Loucy (cell line): ENCODE data around the gene TRPT1.

Source experiments
- EZH2phosphoT487 ChIP-seq: fragments of 200-600 bp; IDR thresholded peaks from 2 replicates; pipeline ENCODE4 v1.6.1; 2018; ENCODE audit warnings: antibody characterized with exemption, mild to moderate bottlenecking, moderate library complexity, borderline replicate concordance
- TF ChIP-seq, protein P1 (sequence below): fragments of 200-600 bp; sonication (generic); conservative IDR thresholded peaks from 2 replicates; pipeline ENCODE4 v1.5.1; 2014; ENCODE audit warnings: mild to moderate bottlenecking, antibody characterized with exemption, low read length

DNA sequence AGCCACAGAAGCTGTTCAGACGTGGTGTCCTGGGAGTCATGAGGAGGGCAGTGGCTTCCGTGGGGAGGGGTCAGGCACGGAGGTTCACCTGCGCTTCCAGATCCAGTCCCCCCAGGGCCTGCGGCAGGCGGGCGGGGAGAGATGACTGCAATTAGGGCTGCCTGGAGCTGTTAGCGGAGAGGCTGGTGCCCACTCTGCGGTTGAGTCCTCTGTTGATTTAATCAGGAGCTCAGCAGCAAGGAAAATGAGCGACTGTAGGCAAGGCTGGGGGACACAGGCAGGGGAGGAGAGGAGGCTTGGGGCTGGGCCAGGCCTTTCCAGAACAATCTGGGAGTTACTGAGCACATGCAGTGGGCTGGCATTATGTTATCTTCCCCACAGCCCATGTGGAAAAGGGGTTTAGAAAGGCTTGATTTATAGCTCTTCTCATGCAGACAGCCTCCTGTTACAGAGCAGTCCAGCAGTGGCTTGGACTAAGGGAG is 38.4 kb upstream of the TRPT1 start:
- TF ChIP-seq, protein P1, sequence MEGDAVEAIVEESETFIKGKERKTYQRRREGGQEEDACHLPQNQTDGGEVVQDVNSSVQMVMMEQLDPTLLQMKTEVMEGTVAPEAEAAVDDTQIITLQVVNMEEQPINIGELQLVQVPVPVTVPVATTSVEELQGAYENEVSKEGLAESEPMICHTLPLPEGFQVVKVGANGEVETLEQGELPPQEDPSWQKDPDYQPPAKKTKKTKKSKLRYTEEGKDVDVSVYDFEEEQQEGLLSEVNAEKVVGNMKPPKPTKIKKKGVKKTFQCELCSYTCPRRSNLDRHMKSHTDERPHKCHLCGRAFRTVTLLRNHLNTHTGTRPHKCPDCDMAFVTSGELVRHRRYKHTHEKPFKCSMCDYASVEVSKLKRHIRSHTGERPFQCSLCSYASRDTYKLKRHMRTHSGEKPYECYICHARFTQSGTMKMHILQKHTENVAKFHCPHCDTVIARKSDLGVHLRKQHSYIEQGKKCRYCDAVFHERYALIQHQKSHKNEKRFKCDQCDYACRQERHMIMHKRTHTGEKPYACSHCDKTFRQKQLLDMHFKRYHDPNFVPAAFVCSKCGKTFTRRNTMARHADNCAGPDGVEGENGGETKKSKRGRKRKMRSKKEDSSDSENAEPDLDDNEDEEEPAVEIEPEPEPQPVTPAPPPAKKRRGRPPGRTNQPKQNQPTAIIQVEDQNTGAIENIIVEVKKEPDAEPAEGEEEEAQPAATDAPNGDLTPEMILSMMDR: no peak
- TF ChIP-seq EZH2phosphoT487: no peak
